Activated naive CD4-positive, alpha-beta T cell treated with anti-CD3 and anti-CD28 coated beads, Interleukin-2, amount 50 U/mL, for 72 hours (primary cell): ENCODE data around the gene PRCP. TPM values are rescaled to one million over a fixed set of nuclear protein-coding genes. Genes with fewer than 3 reads are reported as not detected.
"Not testable (repeated sequence)": the region's sequence is repeated elsewhere in the genome, so short reads cannot be mapped to it uniquely, and the experiment has no call there.

ENCODE experiments used
- ATAC-seq, 2 donors: fragments of 150-1000 bp; cut with Tn5 transposase; 2 replicates each; pipeline ENCODE4 v1.10.0; 2021; ENCODE audit warnings: mild to moderate bottlenecking in 2 of 2, moderate library complexity in 2 of 2
- DNase-seq, 2 donors: peaks; one replicate each; pipeline ENCODE4 v3.0.0; 2021 to 2022; ENCODE audit warnings: low spot score in 2 of 2
- H3K27ac Mint-ChIP-seq, 2 donors: one replicate each; pipeline ENCODE4 v1.8.0; 2022; ENCODE audit warnings: mild to moderate bottlenecking in 2 of 2, mixed read lengths in 2 of 2
- H3K36me3 Mint-ChIP-seq, 2 donors: one replicate each; pipeline ENCODE4 v1.8.0; 2022; ENCODE audit warnings: mixed read lengths in 2 of 2
- H3K9me3 Mint-ChIP-seq, 2 donors: one replicate each; pipeline ENCODE4 v1.8.0; 2022; ENCODE audit warnings: mixed read lengths in 2 of 2
- total RNA-seq, 2 donors: library from RNA; stranded (reverse); gene quantifications; one replicate each; pipeline ENCODE4 v1.2.3, GENCODE V29; 2022

The PRCP gene
- total RNA-seq = 10 to 100 TPM; 27.8 to 30.0 TPM

- peak; percentile 91 to 95 for DNase-seq
- ATAC-seq = peak; percentile 84 to 85
- Mint-ChIP-seq H3K27ac (peak within 1 kb of the TSS; percentile 98 to 99), H3K9me3 (no peaks in the 10 kb centered on the region), H3K36me3 (peaks cover 10 to 23% of the 10 kb centered on the region in 2 donors)
Measured at GRCh38 chr11:82900277-82901164, at the start of gene PRCP. PRCP (minus strand) TSS chr11:82900430; CDS start chr11:82900402, 28 bp downstream.

- H3K9me3 Mint-ChIP-seq = peaks cover 17 to 28% of the 10 kb centered on the region in 2 donors
- ATAC-seq (no peak), DNase-seq (no peak)
- H3K36me3 Mint-ChIP-seq = peaks cover 24 to 37% of the 10 kb centered on the region in 2 donors
- H3K27ac Mint-ChIP-seq = no peak overlapping the region
Measured at GRCh38 chr11:82949352-82949751, 49.1 kb upstream of the PRCP start.

DNA sequence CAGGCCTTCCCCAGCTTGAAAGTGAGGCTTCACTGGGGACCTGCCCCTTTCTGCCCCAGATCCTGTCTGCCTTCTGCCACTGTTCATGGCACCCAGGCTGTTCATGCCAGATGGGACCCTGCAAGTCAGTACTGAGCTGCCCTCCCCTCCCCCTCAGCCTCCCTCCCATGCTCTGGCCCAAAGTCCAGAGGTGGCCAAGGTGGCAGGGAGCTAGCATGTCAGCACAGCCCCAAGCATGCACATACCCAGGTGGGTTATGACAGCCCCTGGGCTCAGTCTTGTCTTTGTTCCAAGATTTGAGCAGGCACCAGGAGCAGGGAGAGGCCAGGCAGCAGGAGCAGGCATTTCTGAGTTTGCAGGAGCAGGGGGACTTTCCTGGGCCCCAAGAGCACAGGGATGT, 45.5 kb upstream of the PRCP start:
- H3K9me3 Mint-ChIP-seq = peaks cover 8 to 20% of the 10 kb centered on the region in 2 donors
- H3K27ac Mint-ChIP-seq = no peak overlapping the region
- ATAC-seq = no peak
- H3K36me3 Mint-ChIP-seq = peaks cover 5 to 25% of the 10 kb centered on the region in 2 donors
- no peak for DNase-seq

GRCh38 chr11:82945041-82945440, 44.8 kb upstream of the PRCP start:
- peak in 1 of 2 donors; percentile 60 for ATAC-seq
- not testable (repeated sequence) for DNase-seq, H3K27ac Mint-ChIP-seq
- Mint-ChIP-seq H3K36me3 (peaks cover 5 to 25% of the 10 kb centered on the region in 2 donors), H3K9me3 (peaks cover 14 to 25% of the 10 kb centered on the region in 2 donors)

- Mint-ChIP-seq H3K27ac (no peak overlapping the region), H3K36me3 (peaks cover 5 to 25% of the 10 kb centered on the region in 2 donors), H3K9me3 (peaks cover 15 to 26% of the 10 kb centered on the region in 2 donors)
- ATAC-seq (no peak), DNase-seq (no peak)
Measured at GRCh38 chr11:82944198-82944597, 44.0 kb upstream of the PRCP start.

DNA sequence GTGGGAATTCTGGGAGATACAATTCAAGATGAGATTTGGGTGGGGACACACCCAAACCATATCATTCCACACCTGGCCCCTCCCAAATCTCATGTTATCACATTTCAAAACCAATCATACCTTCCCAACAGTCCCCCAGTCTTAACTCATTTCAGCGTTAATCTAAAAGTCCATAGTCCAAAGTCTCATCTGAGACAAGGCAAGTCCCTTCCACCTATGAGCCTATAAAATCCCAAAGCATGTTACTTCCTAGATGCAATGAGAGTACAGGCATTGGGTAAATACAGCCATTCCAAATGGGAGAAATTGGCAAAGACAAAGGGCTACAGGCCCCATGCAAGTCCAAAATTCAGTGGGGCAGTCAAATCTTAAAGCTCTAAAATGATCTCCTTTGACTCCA, 43.2 kb upstream of the PRCP start:
- peaks cover 21 to 26% of the 10 kb centered on the region in 2 donors for H3K9me3 Mint-ChIP-seq
- not testable (repeated sequence) for ATAC-seq, H3K27ac Mint-ChIP-seq, DNase-seq
- peaks cover 11 to 25% of the 10 kb centered on the region in 2 donors for H3K36me3 Mint-ChIP-seq

DNA sequence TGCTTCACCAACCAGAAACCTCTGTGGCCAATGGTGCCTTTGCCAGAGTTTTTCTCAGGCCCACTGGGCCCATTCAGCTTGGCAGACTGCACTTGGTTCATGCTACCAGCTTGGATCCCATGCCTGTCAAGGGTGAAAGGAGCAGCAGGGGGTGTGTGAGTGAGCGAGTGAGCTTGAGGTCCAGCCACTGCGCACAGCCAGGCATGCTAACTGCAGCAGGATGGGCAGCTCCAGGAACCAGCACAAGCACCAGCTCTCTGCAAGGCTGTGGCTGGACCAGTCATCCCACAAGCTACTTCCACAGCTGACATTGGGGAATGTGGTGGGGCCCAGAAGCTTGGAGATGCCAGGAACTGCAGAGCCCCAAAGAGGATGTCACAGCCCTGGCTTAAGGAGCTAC, 42.1 kb upstream of the PRCP start:
- Mint-ChIP-seq H3K36me3 (peaks cover 11 to 25% of the 10 kb centered on the region in 2 donors), H3K27ac (no peak overlapping the region), H3K9me3 (peaks cover 21 to 26% of the 10 kb centered on the region in 2 donors)
- ATAC-seq (no peak), DNase-seq (no peak)

DNA sequence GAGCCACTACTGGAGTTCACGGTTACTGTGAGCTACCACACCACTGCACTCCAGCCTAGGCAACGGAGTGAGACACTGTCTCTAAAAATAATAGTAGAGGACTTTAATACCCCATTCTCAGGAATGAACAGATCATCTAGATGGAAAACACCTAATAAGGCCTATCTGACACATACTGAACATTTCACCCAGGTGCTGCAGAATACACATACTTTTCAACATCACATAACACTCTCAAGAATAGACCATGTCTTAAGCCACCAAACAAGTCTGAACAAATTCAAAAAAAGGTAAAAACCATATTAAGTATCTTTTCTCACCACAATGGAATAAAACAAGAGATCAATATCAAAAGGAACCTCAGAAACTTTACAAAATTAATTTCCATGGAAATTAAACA, 39.2 kb upstream of the PRCP start:
- Mint-ChIP-seq H3K36me3 (peaks cover 11 to 18% of the 10 kb centered on the region in 2 donors), H3K27ac (no peak overlapping the region), H3K9me3 (peaks cover 16 to 17% of the 10 kb centered on the region in 2 donors)
- ATAC-seq (no peak), DNase-seq (no peak)

DNA sequence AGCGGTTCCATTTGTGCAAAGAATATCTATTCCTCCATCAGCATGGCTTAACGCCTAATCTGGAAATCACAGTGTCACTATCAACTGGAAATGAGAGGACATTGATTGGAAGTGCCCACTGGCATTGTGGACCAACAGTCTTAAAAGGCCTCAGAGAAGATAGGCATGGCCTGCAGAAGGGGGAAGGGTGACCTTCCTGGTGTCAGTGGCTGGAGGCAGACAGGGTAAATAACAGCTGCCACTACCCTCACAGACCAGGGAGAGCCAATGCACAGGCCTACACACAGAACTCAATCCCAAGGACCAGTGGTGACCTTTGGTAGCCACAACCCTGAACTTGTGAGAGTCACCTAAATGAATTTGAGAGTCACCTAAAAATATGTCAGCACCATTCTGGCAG, 37.3 kb upstream of the PRCP start:
- Mint-ChIP-seq H3K36me3 (peaks cover 27 to 30% of the 10 kb centered on the region in 2 donors), H3K27ac (no peak overlapping the region), H3K9me3 (peaks cover 11 to 16% of the 10 kb centered on the region in 2 donors)
- DNase-seq (no peak), ATAC-seq (no peak)

GRCh38 chr11:82936261-82936660, 36.0 kb upstream of the PRCP start:
- Mint-ChIP-seq H3K36me3 (peaks cover 24 to 38% of the 10 kb centered on the region in 2 donors), H3K27ac (no peak overlapping the region), H3K9me3 (peaks cover 9 to 16% of the 10 kb centered on the region in 2 donors)
- DNase-seq (no peak), ATAC-seq (no peak)

GRCh38 chr11:82932564-82932963, 32.3 kb upstream of the PRCP start:
- Mint-ChIP-seq H3K27ac (no peak overlapping the region), H3K9me3 (no peaks in the 10 kb centered on the region), H3K36me3 (peaks cover 24 to 41% of the 10 kb centered on the region in 2 donors)
- ATAC-seq (no peak), DNase-seq (no peak)

- Mint-ChIP-seq H3K27ac (no peak overlapping the region), H3K36me3 (peaks cover 24 to 41% of the 10 kb centered on the region in 2 donors), H3K9me3 (no peaks in the 10 kb centered on the region)
- DNase-seq (no peak), ATAC-seq (no peak)
Measured at GRCh38 chr11:82930734-82931133, 30.5 kb upstream of the PRCP start.

DNA sequence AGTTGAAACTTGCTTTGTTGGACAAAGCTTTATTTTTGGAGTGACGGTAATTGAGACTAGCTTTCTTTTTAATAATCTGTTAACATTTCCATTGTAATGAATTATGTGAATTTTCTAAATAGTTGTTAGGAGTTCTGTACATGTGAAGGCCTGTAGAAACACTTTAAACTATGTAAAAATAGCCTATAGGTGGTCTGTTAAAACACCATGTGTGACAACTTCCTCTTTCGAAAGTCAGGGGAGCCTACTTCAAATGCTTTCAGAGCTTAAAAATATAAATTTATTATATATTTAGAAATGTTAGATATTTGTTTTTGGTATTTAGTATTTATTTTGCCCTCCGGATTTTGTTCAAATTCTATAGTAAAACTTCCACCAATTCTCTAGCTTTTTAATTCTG, 30.0 kb upstream of the PRCP start:
- no peak for ATAC-seq
- Mint-ChIP-seq H3K27ac (no peak overlapping the region), H3K36me3 (peaks cover 24 to 41% of the 10 kb centered on the region in 2 donors), H3K9me3 (no peaks in the 10 kb centered on the region)
- no peak for DNase-seq

DNA sequence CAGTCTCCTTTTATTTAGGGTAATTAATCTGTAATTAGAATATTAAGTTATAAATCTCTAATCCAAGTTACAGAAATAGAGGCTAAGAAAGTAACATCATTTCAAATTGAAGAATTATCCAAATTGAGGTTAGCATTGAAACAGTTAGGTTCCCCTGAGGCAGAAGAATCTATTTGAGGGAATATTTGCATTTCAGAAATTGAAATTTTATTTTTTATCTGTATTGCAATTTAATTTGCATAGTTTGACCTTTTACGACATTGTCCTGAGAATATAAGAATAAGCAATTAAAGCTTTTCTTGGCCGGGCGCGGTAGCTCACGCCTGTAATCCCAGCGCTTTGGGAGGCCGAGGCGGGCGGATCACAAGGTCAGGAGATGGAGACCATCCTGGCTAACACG, 28.9 kb upstream of the PRCP start:
- no peak overlapping the region for H3K27ac Mint-ChIP-seq
- ATAC-seq = no peak
- DNase-seq = no peak
- no peaks in the 10 kb centered on the region for H3K9me3 Mint-ChIP-seq
- H3K36me3 Mint-ChIP-seq = peaks cover 24 to 38% of the 10 kb centered on the region in 2 donors

GRCh38 chr11:82927264-82927880, 27.1 kb upstream of the PRCP start:
- ATAC-seq (peak; percentile 54 to 70), DNase-seq (peak in 1 of 2 donors; percentile 10)
- Mint-ChIP-seq H3K27ac (no peak overlapping the region), H3K9me3 (no peaks in the 10 kb centered on the region), H3K36me3 (peaks cover 17 to 31% of the 10 kb centered on the region in 2 donors)

GRCh38 chr11:82924522-82925224, 24.4 kb upstream of the PRCP start:
- DNase-seq = no peak
- no peak overlapping the region for H3K27ac Mint-ChIP-seq
- no peak for ATAC-seq
- peaks cover 3 to 4% of the 10 kb centered on the region in 2 donors for H3K9me3 Mint-ChIP-seq
- H3K36me3 Mint-ChIP-seq = peaks cover 23 to 33% of the 10 kb centered on the region in 2 donors
